Umbilical cord (tissue), 1 donor: ENCODE measurements around the gene RPS27A. TPM values are rescaled to one million over a fixed set of nuclear protein-coding genes. Genes with fewer than 3 reads are reported as not detected.

Experiments used
- total RNA-seq: library from RNA; depleted of rRNA; stranded (reverse); fragments of >200 nt; gene quantifications from one replicate; pipeline ENCODE4 v1.2.3, GENCODE V29; 2014; ENCODE audit warnings: low replicate concordance; ENCODE audit not compliant: insufficient read depth

Gene RPS27A
- total RNA-seq, 1 donor from 2014 or later = 636 TPM

Other genes with a start within 250 kb of the RPS27A start
- gene RTN4, start 182.2 kb upstream of the RPS27A start, total RNA-seq = 92.9 TPM
- gene CLHC1, start 395 bp upstream of the RPS27A start, total RNA-seq = 116 TPM
- gene MTIF2, start 36.5 kb downstream of the RPS27A start, total RNA-seq = 12.0 TPM
- gene CCDC88A, start 187.2 kb downstream of the RPS27A start, total RNA-seq = 94.6 TPM